GM21825 (cell line): ENCODE data around the gene C4A.
"Not testable (repeated sequence)": the region's sequence is repeated elsewhere in the genome, so short reads cannot be mapped to it uniquely, and the experiment has no call there.

Source experiments
- ATAC-seq: cut with Tn5 transposase; IDR thresholded peaks from one replicate; pipeline ENCODE4 v1.9.1; 2021; ENCODE audit warnings: mild to moderate bottlenecking, moderate library complexity; ENCODE audit not compliant: unreplicated experiment

Gene C4A

GRCh38 chr6:31958741-31959739 is 22.8 kb upstream of the C4A start, which contains the start of the genes NELFE and SKIC2:
Gene NELFE, minus strand, starts transcription at chr6:31958971. Its CDS starts 525 bp downstream, at chr6:31958446.
Gene SKIC2, plus strand, starts transcription at chr6:31959175. Its CDS starts 18 bp downstream, at chr6:31959193.
- ATAC-seq: peak; percentile 91

- no peak for ATAC-seq
Observed at GRCh38 chr6:31961616-31962015, 20.2 kb upstream of the C4A start.

- ATAC-seq: no peak
Observed at GRCh38 chr6:31963921-31964320, 17.9 kb upstream of the C4A start.

GRCh38 chr6:31965700-31966099 is 16.2 kb upstream of the C4A start:
- ATAC-seq: no peak

GRCh38 chr6:31966506-31966905 is 15.4 kb upstream of the C4A start:
- ATAC-seq: no peak

GRCh38 chr6:31966997-31967925 is 14.6 kb upstream of the C4A start:
- no peak for ATAC-seq

GRCh38 chr6:31967926-31968320 is 13.9 kb upstream of the C4A start:
- ATAC-seq: no peak

GRCh38 chr6:31968326-31968725 is 13.5 kb upstream of the C4A start:
- ATAC-seq: no peak

- no peak for ATAC-seq
Observed at GRCh38 chr6:31968791-31969711, 12.8 kb upstream of the C4A start.

- ATAC-seq: no peak
Observed at GRCh38 chr6:31969712-31970603, 11.9 kb upstream of the C4A start.

GRCh38 chr6:31970604-31971271 is 11.1 kb upstream of the C4A start:
- ATAC-seq: no peak

- ATAC-seq: no peak
Observed at GRCh38 chr6:31971279-31971992, 10.4 kb upstream of the C4A start.

GRCh38 chr6:31971993-31972708 is 9.7 kb upstream of the C4A start, which contains the start of gene DXO:
Gene DXO, minus strand, starts transcription at chr6:31972138. Its CDS starts 463 bp downstream, at chr6:31971675.
- peak; percentile 77 for ATAC-seq

GRCh38 chr6:31972709-31973350 is 9.0 kb upstream of the C4A start:
- no peak for ATAC-seq

GRCh38 chr6:31976065-31976464 is 5.8 kb upstream of the C4A start:
- not testable (repeated sequence) for ATAC-seq

GRCh38 chr6:31977816-31978431 is 3.9 kb upstream of the C4A start:
- no peak for ATAC-seq
